Activated naive CD4-positive, alpha-beta T cell (primary cell): ENCODE data around the gene NEURL1B.

Source experiments
- DNase-seq, 4 experiments: peaks; one replicate each; lab custom pipeline; 2025; lab: John Stamatoyannopoulos, UW

NEURL1B gene

GRCh38 chr5:172714491-172715420 lies 73.7 kb downstream of the NEURL1B start:
- peak; percentile 23 to 58 (median 31) for DNase-seq

- DNase-seq = no peak
Measured at GRCh38 chr5:172715421-172715780, 74.3 kb downstream of the NEURL1B start.

- no peak for DNase-seq
Measured at GRCh38 chr5:172715931-172716682, 75.0 kb downstream of the NEURL1B start.

- peak; percentile 57 to 82 (median 77) for DNase-seq
Measured at GRCh38 chr5:172716796-172717313, 75.8 kb downstream of the NEURL1B start.

GRCh38 chr5:172717481-172718195 lies 76.6 kb downstream of the NEURL1B start:
- DNase-seq = no peak

GRCh38 chr5:172718527-172719114 lies 77.6 kb downstream of the NEURL1B start:
- DNase-seq = no peak

- DNase-seq = no peak
Measured at GRCh38 chr5:172719211-172719610, 78.1 kb downstream of the NEURL1B start.

GRCh38 chr5:172720655-172721054 lies 79.6 kb downstream of the NEURL1B start:
- no peak for DNase-seq

- DNase-seq = no peak
Measured at GRCh38 chr5:172721455-172722326, 80.6 kb downstream of the NEURL1B start.

GRCh38 chr5:172722327-172722815 lies 81.3 kb downstream of the NEURL1B start:
- DNase-seq = no peak

GRCh38 chr5:172723508-172723907 lies 82.4 kb downstream of the NEURL1B start:
- DNase-seq = no peak

GRCh38 chr5:172724242-172725183 lies 83.5 kb downstream of the NEURL1B start:
- no peak for DNase-seq

GRCh38 chr5:172725273-172725672 lies 84.2 kb downstream of the NEURL1B start:
- no peak for DNase-seq

- no peak for DNase-seq
Measured at GRCh38 chr5:172725785-172726184, 84.7 kb downstream of the NEURL1B start.

- DNase-seq = no peak
Measured at GRCh38 chr5:172726966-172727365, 85.9 kb downstream of the NEURL1B start.

GRCh38 chr5:172727551-172727950 lies 86.5 kb downstream of the NEURL1B start:
- no peak for DNase-seq

- DNase-seq = no peak
Measured at GRCh38 chr5:172728481-172729241, 87.6 kb downstream of the NEURL1B start.

- DNase-seq = no peak
Measured at GRCh38 chr5:172729588-172729987, 88.5 kb downstream of the NEURL1B start.

GRCh38 chr5:172730222-172730621 lies 89.2 kb downstream of the NEURL1B start:
- no peak for DNase-seq
